HuH-7 (cell line): Measurements from ENCODE around the gene GYS2.

Source experiments
- DNase-seq: peaks from one replicate; pipeline ENCODE4 v3.0.0; 2011; ENCODE audit warnings: low spot score

GYS2 gene

GRCh38 chr12:21552635-21553328, 51.9 kb downstream of the GYS2 start:
- DNase-seq: no peak

- no peak for DNase-seq
Measured at GRCh38 chr12:21551841-21552465, 52.7 kb downstream of the GYS2 start.

GRCh38 chr12:21547437-21547836, 57.2 kb downstream of the GYS2 start:
- DNase-seq: no peak

DNA sequence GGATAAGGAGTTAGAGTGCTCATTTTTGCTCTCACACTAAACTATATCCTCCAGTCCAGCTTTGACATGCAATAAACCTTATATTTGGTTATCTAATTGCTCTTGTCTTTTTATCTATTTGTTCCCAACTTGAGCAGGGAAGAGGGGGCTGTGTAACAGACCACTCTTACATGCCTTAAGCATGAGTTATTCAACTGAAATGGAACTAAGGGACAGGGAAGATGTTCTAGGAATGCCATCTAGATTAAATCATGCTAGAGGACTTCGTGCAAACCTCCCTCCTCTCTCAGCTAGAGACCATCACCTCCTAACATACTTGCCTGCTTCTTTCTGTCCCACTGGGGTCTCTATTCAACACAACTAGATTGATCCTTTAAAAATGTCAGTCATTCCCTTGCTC, 57.9 kb downstream of the GYS2 start:
- DNase-seq: no peak

DNA sequence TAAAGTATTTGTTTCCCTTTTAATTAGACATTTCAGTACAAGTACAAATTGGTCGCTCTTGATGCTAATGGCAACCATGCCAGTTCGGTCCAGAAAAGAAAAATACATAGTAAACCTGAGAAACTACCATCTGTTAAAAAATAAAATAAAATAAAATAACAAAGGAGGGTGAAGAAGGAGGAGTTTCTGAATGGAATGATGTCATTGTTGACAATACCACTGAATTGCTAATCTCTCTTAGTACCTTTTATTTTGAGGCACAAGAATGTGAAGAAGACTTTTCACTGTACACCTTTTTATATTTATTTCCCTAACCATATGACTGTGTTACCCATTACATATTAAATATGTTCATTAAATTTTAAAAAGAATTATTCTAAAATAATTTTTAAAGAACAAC, 59.1 kb downstream of the GYS2 start:
- DNase-seq: no peak

DNA sequence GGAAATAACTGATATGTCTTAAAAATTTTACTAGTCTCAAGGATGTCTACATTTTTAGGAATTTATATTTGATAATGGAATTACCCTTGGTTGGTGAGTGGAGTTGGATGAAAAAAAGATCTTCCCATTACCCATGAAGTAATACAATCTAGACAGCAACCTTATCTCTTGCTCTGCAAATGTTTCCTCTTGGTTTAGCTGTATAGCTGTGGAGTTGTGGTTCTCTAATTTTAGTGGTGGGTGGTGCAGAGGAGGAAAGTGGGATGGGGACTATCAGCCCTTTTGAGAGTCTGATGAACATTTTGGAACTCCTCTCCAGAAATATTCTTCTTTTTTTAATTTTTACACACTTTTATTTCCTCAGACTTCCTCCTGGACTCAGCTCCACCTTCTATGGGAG, 61.5 kb downstream of the GYS2 start:
- DNase-seq: no peak

GRCh38 chr12:21542403-21542802, 62.2 kb downstream of the GYS2 start:
- no peak for DNase-seq

DNA sequence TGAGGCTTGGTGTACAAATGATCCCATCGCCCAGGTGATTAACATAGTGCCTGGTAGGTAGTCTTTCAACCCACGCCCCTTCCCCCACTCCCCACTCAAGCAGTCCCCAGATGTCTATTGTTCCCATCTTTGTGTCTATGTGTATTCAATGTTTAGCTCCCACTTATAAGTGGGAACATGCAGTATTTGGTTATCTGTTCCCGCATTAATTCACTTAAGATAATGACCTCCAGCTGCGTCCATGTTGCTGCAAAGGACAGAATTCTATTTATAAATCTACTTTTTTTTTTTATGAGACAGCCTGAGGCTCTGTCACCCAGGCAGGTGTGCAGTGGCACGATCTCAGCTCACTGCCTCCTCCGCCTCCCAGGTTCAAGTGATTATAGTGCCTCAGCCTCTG, 62.9 kb downstream of the GYS2 start:
- no peak for DNase-seq

DNA sequence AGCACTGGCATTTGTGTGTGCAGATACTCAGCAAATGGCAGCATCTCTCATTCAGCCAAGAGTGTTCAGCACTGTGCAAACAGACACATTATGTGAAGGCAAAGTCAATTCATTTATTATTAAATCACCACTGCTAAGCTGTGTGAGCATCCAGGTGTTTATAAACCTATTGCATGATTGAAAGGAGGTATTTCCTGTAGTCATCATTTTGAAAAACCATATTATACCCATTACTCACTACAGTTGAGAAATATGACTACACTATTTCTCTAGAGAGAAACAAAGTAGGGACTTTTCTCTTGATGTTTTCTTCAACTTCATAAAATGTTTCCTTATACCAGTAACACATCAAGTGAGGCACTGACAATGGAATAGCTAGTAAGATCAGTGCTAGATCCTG, 64.8 kb downstream of the GYS2 start:
- DNase-seq: no peak

DNA sequence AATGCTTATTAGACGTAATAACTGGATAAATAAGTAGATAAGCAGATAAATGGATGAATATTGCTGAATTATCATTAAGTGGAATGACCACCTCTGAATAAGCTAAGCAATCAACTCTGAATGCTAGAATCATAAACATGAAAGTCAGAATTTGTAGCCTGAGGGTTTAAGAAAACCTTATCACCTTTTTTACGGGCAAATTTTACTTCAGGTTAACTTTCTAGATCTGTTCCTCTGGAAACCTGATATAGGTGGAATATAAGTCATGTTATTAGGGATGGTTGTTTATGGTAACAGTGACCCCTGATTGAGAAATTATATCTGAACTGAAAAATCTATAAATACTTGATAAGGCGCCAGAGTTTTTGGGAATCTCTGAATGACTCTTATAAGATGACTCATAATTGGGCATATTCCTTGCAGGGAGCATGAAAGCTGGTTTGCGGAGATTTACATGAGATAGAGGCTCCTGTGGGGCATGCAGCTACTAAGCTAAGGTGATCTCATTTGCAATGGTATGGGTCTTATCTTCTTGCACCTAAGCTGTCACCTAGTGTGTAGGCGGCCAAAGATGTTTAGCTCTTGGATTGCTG, 66.5 kb downstream of the GYS2 start:
- no peak for DNase-seq

GRCh38 chr12:21529456-21529855, 75.2 kb downstream of the GYS2 start:
- no peak for DNase-seq

GRCh38 chr12:21528953-21529352, 75.7 kb downstream of the GYS2 start:
- DNase-seq: no peak

- DNase-seq: peak; percentile 75
Measured at GRCh38 chr12:21527451-21528180, 77.0 kb downstream of the GYS2 start.

- no peak for DNase-seq
Measured at GRCh38 chr12:21526721-21527345, 77.8 kb downstream of the GYS2 start.

DNA sequence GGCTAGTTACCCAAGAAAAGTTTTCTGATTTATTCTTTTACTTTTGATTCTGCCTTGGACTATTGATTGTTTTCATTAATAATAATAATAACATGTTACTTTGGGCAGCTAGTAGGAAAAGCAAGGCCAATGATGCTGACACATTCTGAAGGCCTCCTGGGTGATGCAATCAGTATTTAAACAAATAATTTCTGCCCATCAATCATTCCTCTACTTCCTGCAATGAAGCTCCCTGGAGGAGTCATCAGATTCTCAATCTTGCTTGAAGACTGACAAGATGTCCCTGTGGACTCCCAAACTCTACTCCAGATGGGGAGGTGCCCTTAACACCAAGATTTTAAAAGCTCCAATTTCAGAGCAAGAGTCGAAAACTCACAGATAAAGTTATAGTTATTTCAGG, 78.6 kb downstream of the GYS2 start, which contains the start of gene SPX:
Gene SPX (plus strand): TSS at position 244 of the 400 bp plus-strand sequence. CDS start 177 bp downstream, outside the sequence.
- DNase-seq: peak; percentile 44

DNA sequence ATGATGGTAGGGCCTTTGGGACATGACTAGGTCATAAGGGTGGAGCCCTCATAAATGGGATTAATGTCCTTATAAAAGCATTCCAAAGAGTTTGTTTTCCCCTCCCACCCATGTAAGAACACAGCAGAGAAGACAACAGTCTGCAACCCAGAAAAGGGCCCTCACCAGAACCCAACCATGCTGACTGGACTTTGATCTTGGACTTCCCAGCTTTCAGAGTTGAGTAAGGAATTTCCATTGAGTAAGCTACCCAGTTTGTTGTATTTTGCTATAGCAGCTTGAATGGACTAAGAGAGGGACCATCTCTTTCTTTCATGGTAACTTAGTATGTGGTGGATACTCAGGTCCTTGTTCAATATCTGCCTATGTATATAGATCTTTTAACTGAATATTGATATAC, 81.5 kb downstream of the GYS2 start:
- no peak for DNase-seq

GRCh38 chr12:21521541-21521940, 83.1 kb downstream of the GYS2 start:
- no peak for DNase-seq

DNA sequence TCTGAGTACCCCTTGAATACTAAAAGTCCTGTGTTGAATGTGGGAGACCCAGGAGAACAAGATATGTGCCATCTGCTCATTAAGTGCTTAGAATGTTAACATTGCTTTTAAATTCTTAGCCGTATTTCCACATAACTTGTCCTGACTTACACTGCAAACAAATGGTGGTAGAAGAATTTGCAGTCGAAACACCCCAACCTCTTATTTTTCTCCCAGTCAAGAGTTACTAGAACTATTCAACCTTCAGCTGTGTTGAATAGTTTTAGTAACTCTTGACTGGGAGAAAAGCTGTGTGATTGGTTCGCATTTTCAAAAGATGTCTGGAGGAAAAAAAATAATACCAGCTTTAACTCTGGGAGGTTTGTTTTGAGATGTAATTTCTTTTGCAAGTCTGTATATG, 86.2 kb downstream of the GYS2 start:
- DNase-seq: no peak

- no peak for DNase-seq
Measured at GRCh38 chr12:21516281-21516680, 88.4 kb downstream of the GYS2 start.

GRCh38 chr12:21509768-21510167, 94.9 kb downstream of the GYS2 start:
- no peak for DNase-seq

DNA sequence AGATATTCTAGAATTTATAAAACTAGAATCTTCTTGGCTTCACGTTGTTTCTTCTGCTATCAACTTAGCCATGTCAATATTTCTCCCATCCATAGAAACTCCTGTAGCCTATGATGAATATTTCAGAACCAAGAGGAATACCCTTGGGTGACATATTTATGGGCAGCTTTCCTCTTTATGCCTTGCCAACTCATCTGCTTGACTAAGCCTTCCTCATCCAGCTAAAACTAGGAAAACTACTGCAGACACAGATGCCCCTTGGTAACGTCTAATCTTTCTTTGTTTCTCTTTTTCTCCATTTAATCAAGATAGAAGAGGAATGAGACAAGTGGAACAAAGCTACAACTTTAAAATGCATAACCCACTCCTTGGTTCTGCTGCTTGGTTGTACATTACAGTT, 96.8 kb downstream of the GYS2 start:
- DNase-seq: no peak

DNA sequence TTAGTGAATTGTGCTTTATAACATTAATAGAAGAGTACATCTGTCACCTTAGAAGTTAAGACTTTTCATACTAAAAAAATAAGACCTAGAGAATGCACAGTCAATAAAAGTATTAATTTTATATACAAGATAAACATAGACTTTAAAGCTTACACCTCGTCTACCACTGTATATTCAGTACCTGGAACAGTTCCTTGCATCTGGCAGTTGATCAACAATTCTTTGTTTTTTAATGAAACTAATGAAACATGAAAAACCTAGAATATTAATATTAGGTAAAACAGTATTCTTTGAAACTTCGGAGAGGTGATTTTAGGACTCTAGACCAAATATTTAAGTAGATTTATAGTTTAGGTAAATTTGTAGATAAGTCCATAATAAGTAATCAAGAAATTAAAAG, 98.8 kb downstream of the GYS2 start:
- DNase-seq: no peak
